ENCODE measurements around the gene CNTNAP2.

CNTNAP2 gene

GRCh38 chr7:147670759-147671158, 1554.2 kb downstream of the CNTNAP2 start:
- no peak overlapping the region for H3K4me3 ChIP-seq (ENCODE audit: low read depth, low read length)

GRCh38 chr7:147674705-147675104, 1558.1 kb downstream of the CNTNAP2 start:
- H3K4me3 ChIP-seq (ENCODE audit: low read depth, low read length), result no peak overlapping the region
- no peak for TF ChIP-seq CTCF (IDR thresholded peaks at IDR 0.05; ENCODE audit: low read depth, low read length)

More at GRCh38 chr7:147670759-147671158, 1554.2 kb downstream of the CNTNAP2 start:
- no peak for TF ChIP-seq CTCF (IDR thresholded peaks at IDR 0.05; ENCODE audit: low read depth, low read length)

GRCh38 chr7:147678943-147679342, 1562.3 kb downstream of the CNTNAP2 start:
- no peak overlapping the region for H3K4me3 ChIP-seq (ENCODE audit: low read depth, low read length)
- no peak for TF ChIP-seq CTCF (IDR thresholded peaks at IDR 0.05; ENCODE audit: low read depth, low read length)

GRCh38 chr7:147681530-147681929, 1564.9 kb downstream of the CNTNAP2 start:
- TF ChIP-seq CTCF (IDR thresholded peaks at IDR 0.05; ENCODE audit: low read depth, low read length), result no peak

GRCh38 chr7:147700702-147701101, 1584.1 kb downstream of the CNTNAP2 start:
- no peak for TF ChIP-seq CTCF (IDR thresholded peaks at IDR 0.05; ENCODE audit: low read depth, low read length)
- no peak overlapping the region for H3K4me3 ChIP-seq (ENCODE audit: low read depth, low read length)

More at GRCh38 chr7:147681530-147681929, 1564.9 kb downstream of the CNTNAP2 start:
- H3K4me3 ChIP-seq (ENCODE audit: low read depth, low read length), result no peak overlapping the region

GRCh38 chr7:147707926-147708325, 1591.3 kb downstream of the CNTNAP2 start:
- no peak overlapping the region for H3K4me3 ChIP-seq (ENCODE audit: low read depth, low read length)
- no peak for TF ChIP-seq CTCF (IDR thresholded peaks at IDR 0.05; ENCODE audit: low read depth, low read length)

GRCh38 chr7:147708871-147709270, 1592.3 kb downstream of the CNTNAP2 start:
- TF ChIP-seq CTCF (IDR thresholded peaks at IDR 0.05; ENCODE audit: low read depth, low read length), result no peak
- H3K4me3 ChIP-seq (ENCODE audit: low read depth, low read length), result no peak overlapping the region

All from WI38 (cell line).